GM20000 (cell line): Measurements from ENCODE around the gene FABP3.

Experiments used
- DNase-seq: peaks from one replicate; pipeline ENCODE4 v3.0.0; 2012; ENCODE audit warnings: low spot score
- TF ChIP-seq, protein P1 (sequence below): IDR thresholded peaks from 2 replicates; pipeline ENCODE4 v1.5.1; 2012; ENCODE audit warnings: mild to moderate bottlenecking, control low read depth; ENCODE audit errors: extremely low read depth, missing control alignments

Gene FABP3

DNA sequence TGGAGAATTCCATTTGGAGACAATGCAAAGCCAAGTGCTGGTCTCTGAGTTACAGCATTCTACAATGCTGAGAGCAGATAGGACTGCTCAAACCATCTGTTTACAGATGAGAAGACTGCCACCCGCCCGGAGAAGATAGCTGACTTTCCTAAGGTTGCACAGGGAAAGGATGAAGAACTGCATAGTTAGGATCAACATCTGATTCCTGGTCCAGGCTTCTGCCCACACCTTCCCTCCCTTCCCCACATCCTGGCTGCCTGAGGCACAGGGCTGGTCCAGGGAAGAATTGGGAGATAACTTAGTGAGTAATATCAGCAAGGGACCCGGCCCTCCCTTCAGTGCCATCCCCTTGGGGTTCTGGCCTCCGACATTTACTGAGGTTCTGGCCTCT, 42.1 kb upstream of the FABP3 start:
- DNase-seq, result no peak
- TF ChIP-seq, protein P1, sequence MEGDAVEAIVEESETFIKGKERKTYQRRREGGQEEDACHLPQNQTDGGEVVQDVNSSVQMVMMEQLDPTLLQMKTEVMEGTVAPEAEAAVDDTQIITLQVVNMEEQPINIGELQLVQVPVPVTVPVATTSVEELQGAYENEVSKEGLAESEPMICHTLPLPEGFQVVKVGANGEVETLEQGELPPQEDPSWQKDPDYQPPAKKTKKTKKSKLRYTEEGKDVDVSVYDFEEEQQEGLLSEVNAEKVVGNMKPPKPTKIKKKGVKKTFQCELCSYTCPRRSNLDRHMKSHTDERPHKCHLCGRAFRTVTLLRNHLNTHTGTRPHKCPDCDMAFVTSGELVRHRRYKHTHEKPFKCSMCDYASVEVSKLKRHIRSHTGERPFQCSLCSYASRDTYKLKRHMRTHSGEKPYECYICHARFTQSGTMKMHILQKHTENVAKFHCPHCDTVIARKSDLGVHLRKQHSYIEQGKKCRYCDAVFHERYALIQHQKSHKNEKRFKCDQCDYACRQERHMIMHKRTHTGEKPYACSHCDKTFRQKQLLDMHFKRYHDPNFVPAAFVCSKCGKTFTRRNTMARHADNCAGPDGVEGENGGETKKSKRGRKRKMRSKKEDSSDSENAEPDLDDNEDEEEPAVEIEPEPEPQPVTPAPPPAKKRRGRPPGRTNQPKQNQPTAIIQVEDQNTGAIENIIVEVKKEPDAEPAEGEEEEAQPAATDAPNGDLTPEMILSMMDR, result no peak

DNA sequence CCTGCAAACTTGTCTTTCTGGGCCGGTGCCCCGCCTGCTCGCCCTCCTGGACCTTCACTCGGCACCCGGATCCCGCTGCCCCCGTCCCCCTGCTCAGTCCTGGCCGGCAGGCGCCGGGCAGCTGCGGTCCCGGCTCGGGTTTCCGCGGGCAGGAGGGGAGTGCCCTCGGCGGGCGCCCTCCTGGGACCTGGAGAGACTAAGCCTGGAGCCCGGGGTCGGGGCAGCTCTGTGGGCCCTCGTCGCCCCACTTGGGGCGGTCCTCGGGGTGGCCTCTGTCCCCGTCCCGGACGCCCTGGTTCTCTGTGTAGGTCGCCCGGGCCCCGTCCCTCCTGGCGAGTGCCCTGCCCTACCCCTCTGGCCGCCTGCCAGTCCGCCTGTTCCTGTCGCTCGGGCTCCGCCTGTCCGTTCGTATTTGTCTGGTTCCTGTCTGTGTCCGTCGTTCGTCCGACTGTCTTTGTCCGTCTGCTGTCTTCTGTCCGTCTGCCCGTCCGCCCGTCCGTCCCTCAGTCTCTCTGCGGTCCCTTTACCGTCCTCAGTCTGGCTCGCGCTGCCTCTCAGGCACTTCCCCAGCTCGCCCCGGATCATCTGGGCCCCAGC, 40.6 kb upstream of the FABP3 start:
- peak; percentile 54 for DNase-seq
- TF ChIP-seq, protein P1, result no peak

DNA sequence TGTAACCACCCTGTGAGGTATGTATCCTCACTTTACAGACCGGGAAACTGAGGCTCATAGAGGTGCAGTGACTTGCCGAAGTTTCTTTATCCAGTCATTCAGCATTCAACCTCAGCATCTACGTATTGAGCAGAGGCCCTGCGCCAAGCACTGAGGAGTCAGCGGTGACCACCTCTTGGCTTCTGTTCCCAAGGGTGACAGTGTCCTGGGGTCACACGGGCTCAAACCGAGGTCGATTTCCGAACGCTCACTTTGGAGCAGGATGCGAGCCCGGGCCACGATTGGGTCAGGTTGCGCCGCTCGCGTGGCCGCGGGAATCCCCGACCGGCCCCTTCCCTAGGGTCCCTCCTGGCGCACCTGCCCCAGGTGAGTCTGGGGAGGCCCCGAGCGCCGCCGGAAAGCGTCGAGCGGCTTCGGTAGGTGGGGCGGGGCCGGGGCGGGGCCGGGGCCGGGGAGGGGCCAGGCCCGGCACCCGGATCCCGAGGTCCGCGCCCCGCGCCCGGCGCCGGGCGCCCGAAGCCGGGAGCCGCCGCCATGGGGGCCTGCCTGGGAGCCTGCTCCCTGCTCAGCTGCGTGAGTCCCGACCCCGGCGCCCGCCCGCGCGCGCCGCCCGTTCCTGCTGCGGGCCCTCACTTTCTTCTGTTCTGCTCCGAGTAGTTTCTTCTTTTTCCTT, 40.0 kb upstream of the FABP3 start, which contains the start of gene SERINC2:
Gene SERINC2, plus strand, starts transcription at position 482 of the 673 bp plus-strand sequence. Its CDS starts 53 bp downstream, at position 535.
- DNase-seq, result peak; percentile 86
- TF ChIP-seq, protein P1, result no peak

DNA sequence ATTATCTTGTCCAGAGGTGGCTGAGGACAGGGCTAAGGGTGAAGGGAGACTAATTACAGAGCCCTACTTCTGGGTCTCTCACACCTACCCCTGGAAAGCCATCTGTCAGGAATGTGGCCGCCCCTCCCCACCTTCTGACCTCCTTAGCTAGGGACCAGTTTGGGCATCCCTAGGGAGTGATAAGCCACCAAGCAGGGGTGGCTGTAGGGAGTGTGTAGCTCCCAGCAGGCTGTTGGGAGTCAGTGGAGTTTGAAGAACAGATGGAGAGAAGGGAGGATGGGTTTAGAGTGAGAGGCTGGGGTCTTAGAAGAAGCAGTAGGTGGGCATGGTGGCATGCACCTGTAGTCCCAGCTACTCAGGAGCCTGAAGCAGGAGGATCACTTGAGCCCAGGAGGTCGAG, 39.3 kb upstream of the FABP3 start:
- no peak for DNase-seq
- TF ChIP-seq, protein P1, result no peak

DNA sequence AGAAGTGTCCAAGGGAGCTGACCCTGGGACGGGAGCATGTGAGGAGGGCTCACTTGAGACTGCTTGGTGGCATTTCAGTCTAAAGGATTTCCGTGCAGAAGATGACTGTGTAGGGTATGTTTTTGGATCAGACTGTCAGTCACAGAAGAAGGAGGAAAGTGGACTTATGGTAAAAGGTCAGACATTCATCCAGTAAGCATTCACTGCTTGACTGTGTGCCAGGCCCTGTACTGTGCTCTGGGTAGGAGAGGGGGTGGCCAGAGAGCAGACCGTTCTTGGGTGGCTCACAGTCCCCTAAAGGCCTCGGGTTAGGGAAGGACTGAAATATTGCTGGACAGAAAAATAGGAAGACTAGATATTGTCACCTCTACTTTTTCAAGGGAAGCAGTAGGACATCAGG, 38.0 kb upstream of the FABP3 start:
- TF ChIP-seq, protein P1, result no peak
- no peak for DNase-seq

DNA sequence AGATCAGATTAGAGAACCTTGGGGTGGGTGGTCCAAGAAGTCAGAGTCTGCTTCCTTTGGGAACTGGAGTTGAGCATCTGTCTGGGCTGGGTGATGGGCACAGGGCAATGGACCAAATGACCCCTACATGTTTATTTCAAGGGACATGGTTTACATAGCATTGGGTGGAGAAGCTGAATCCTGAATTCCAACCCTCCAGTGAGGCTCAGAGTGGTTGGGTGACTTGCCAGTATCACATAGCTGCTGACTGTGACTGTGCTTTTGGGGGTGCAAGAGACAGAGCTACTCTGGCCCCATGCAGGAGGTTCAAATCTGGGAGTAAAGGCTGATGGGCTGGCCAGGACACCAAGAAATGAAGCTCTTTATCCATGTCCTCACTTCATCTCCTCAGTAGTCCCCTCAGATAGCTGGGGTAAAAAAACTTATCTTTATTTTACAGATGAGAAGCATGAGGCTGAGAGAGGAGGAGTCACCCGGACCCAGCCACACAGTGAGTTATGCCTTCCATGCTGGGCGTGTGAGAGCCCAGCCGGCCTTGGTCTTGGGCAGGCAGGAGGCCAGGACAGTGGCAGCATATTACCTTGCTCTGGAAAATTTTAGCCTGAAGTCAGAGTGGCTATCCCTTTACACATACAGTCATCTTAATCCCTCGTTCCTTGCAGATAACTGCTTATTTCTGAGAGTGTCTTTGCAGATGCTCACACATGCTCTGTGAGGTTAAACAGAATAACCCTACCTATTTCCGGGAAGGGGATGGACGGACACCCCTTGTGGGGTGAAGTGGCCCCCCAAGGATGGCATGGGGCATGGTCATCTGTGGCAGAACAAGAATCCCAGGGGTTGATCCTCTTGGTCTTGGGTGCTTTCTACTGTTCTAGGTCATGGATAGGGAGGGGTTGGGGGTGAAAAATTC, 37.3 kb upstream of the FABP3 start:
- TF ChIP-seq, protein P1, result no peak
- no peak for DNase-seq
